ENCODE data around the gene MRPL38. TPM values are rescaled to one million over a fixed set of nuclear protein-coding genes. Genes with fewer than 3 reads are reported as not detected.

The MRPL38 gene
- total RNA-seq (2021) (107 to 146 TPM (median 116 TPM) in 3 replicates), Bru-seq, nascent RNA (percentile 81 among the genes with signal in this experiment)
- long read RNA-seq, experiment 1, transcript MRPL38-201 (9 exons, 1,888 nt) = major isoform, 393 of 442 reads
- long read RNA-seq, experiment 1, partial matches to known transcripts = 9 of 442 reads
- long read RNA-seq, experiment 1, other reads (novel, unspliced or antisense) = 40 of 442 reads
- long read RNA-seq, experiment 2, transcript MRPL38-201 (9 exons, 1,888 nt) = major isoform, 73 of 100 reads
- long read RNA-seq, experiment 2, partial matches to known transcripts = 10 of 100 reads
- long read RNA-seq, experiment 2, other reads (novel, unspliced or antisense) = 13 of 100 reads
- long read RNA-seq, experiment 3, transcript MRPL38-201 (9 exons, 1,888 nt) = major isoform, 216 of 231 reads
- long read RNA-seq, experiment 3, partial matches to known transcripts = 5 of 231 reads
- long read RNA-seq, experiment 3, other reads (novel, unspliced or antisense) = 10 of 231 reads

- Mint-ChIP-seq H3K9me3 (no peaks in the 10 kb centered on the region), H3K4me1 (peaks cover 3% of the 10 kb centered on the region; the same call in 1 of the 2 replicates), H3K4me3 (peak within 1 kb of the TSS; percentile 98), H3K27ac (peak within 1 kb of the TSS; percentile 95), H3K36me3 (peaks cover 9% of the 10 kb centered on the region; the same call in 1 of the 2 replicates), H3K27me3 (ENCODE audit: low read depth) (no peaks in the 10 kb centered on the region)
- CTCF ChIA-PET = interaction anchor here (0.5 to 5.8 kb wide), 57 partner anchors 10 to 589 kb away, joined by 3 to 70 read pairs (median 5); partner anchors contain the start of genes ACOX1, CDK3, FBF1 and GALR2
- peak; percentile 98 for ATAC-seq
- POLR2A ChIA-PET = interaction anchor here (0.6 to 1.5 kb wide), 6 partner anchors 18 to 175 kb away, joined by 3 to 5 read pairs (median 3); partner anchors contain the start of genes FBF1 and WBP2
- peak; percentile 96 for DNase-seq (ENCODE audit: low spot score)
- TF ChIP-seq, protein P1, sequence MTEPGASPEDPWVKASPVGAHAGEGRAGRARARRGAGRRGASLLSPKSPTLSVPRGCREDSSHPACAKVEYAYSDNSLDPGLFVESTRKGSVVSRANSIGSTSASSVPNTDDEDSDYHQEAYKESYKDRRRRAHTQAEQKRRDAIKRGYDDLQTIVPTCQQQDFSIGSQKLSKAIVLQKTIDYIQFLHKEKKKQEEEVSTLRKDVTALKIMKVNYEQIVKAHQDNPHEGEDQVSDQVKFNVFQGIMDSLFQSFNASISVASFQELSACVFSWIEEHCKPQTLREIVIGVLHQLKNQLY (CRISPR knock-in tag; IDR thresholded peaks at IDR 0.05) = no peak
- no peak for TF ChIP-seq ERG (CRISPR knock-in tag; IDR thresholded peaks at IDR 0.05)
- TF ChIP-seq ZNF416 (CRISPR knock-in tag; IDR thresholded peaks at IDR 0.05) = 0 out of 2 replicates have a peak, but pooled peaks have one; percentile 54
- no peak for TF ChIP-seq EMX1 (CRISPR knock-in tag; IDR thresholded peaks at IDR 0.05)
- peak; percentile 81 for TF ChIP-seq CREM (CRISPR knock-in tag; IDR thresholded peaks at IDR 0.05)
- 0 out of 2 replicates have a peak, but pooled peaks have one; percentile 28 for TF ChIP-seq HMGA2 (CRISPR knock-in tag; IDR thresholded peaks at IDR 0.05)
- TF ChIP-seq ELF4 (CRISPR knock-in tag; IDR thresholded peaks at IDR 0.05; ENCODE audit: low read depth) = peak; percentile 72; the same call in 1 of the 2 replicates
- TF ChIP-seq TP53 (CRISPR knock-in tag; IDR thresholded peaks at IDR 0.05) = 0 out of 2 replicates have a peak, but pooled peaks have one; percentile 29
- TF ChIP-seq, protein P2, sequence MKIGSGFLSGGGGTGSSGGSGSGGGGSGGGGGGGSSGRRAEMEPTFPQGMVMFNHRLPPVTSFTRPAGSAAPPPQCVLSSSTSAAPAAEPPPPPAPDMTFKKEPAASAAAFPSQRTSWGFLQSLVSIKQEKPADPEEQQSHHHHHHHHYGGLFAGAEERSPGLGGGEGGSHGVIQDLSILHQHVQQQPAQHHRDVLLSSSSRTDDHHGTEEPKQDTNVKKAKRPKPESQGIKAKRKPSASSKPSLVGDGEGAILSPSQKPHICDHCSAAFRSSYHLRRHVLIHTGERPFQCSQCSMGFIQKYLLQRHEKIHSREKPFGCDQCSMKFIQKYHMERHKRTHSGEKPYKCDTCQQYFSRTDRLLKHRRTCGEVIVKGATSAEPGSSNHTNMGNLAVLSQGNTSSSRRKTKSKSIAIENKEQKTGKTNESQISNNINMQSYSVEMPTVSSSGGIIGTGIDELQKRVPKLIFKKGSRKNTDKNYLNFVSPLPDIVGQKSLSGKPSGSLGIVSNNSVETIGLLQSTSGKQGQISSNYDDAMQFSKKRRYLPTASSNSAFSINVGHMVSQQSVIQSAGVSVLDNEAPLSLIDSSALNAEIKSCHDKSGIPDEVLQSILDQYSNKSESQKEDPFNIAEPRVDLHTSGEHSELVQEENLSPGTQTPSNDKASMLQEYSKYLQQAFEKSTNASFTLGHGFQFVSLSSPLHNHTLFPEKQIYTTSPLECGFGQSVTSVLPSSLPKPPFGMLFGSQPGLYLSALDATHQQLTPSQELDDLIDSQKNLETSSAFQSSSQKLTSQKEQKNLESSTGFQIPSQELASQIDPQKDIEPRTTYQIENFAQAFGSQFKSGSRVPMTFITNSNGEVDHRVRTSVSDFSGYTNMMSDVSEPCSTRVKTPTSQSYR (CRISPR knock-in tag; IDR thresholded peaks at IDR 0.05) = no peak
- TF ChIP-seq FOXK1 (CRISPR knock-in tag; IDR thresholded peaks at IDR 0.05) = peak; percentile 11; the same call in 1 of the 2 replicates
- peak; percentile 87 for TF ChIP-seq E2F5 (CRISPR knock-in tag; IDR thresholded peaks at IDR 0.05)
- TF ChIP-seq, protein P3, sequence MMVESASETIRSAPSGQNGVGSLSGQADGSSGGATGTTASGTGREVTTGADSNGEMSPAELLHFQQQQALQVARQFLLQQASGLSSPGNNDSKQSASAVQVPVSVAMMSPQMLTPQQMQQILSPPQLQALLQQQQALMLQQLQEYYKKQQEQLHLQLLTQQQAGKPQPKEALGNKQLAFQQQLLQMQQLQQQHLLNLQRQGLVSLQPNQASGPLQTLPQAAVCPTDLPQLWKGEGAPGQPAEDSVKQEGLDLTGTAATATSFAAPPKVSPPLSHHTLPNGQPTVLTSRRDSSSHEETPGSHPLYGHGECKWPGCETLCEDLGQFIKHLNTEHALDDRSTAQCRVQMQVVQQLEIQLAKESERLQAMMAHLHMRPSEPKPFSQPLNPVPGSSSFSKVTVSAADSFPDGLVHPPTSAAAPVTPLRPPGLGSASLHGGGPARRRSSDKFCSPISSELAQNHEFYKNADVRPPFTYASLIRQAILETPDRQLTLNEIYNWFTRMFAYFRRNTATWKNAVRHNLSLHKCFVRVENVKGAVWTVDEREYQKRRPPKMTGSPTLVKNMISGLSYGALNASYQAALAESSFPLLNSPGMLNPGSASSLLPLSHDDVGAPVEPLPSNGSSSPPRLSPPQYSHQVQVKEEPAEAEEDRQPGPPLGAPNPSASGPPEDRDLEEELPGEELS (CRISPR knock-in tag; IDR thresholded peaks at IDR 0.05) = peak; percentile 27
- TF ChIP-seq USF2 (CRISPR knock-in tag; IDR thresholded peaks at IDR 0.05) = peak; percentile 59
- peak; percentile 40; the same call in 1 of the 2 replicates for TF ChIP-seq ETV6 (CRISPR knock-in tag; IDR thresholded peaks at IDR 0.05)
- TF ChIP-seq MAX (CRISPR knock-in tag; IDR thresholded peaks at IDR 0.05) = peak; percentile 84
- TF ChIP-seq MXD4 (CRISPR knock-in tag; IDR thresholded peaks at IDR 0.05; ENCODE audit: borderline replicate concordance) = no peak
- peak; percentile 96 for TF ChIP-seq SP1 (CRISPR knock-in tag; conservative IDR thresholded peaks at IDR 0.05)
- peak; percentile 97 for TF ChIP-seq CTCF (IDR thresholded peaks at IDR 0.05)
- TF ChIP-seq, protein P4, sequence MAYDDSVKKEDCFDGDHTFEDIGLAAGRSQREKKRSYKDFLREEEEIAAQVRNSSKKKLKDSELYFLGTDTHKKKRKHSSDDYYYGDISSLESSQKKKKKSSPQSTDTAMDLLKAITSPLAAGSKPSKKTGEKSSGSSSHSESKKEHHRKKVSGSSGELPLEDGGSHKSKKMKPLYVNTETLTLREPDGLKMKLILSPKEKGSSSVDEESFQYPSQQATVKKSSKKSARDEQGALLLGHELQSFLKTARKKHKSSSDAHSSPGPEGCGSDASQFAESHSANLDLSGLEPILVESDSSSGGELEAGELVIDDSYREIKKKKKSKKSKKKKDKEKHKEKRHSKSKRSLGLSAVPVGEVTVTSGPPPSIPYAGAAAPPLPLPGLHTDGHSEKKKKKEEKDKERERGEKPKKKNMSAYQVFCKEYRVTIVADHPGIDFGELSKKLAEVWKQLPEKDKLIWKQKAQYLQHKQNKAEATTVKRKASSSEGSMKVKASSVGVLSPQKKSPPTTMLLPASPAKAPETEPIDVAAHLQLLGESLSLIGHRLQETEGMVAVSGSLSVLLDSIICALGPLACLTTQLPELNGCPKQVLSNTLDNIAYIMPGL (CRISPR knock-in tag; IDR thresholded peaks at IDR 0.05) = peak; percentile 97
- TF ChIP-seq GABPB1 (CRISPR knock-in tag; IDR thresholded peaks at IDR 0.05) = peak; percentile 78; the same call in 1 of the 2 replicates
- TF ChIP-seq MYBL2 (CRISPR knock-in tag; IDR thresholded peaks at IDR 0.05) = 0 out of 2 replicates have a peak, but pooled peaks have one; percentile 34
These were observed at the start of gene MRPL38 for GRCh38 chr17:75904749-75905521. Gene MRPL38 (minus strand): TSS chr17:75904884. CDS start chr17:75904875, 9 bp downstream.
